GM18511 (cell line): ENCODE results near the gene SPDL1.
A peak's percentile ranks its signal among the peaks of the same experiment; 100 is the strongest.

Experiments
- ATAC-seq: cut with Tn5 transposase; IDR thresholded peaks from one replicate; pipeline ENCODE4 v1.9.1; 2021; ENCODE audit warnings: mild to moderate bottlenecking, moderate library complexity; ENCODE audit not compliant: unreplicated experiment

Gene SPDL1, protein sequence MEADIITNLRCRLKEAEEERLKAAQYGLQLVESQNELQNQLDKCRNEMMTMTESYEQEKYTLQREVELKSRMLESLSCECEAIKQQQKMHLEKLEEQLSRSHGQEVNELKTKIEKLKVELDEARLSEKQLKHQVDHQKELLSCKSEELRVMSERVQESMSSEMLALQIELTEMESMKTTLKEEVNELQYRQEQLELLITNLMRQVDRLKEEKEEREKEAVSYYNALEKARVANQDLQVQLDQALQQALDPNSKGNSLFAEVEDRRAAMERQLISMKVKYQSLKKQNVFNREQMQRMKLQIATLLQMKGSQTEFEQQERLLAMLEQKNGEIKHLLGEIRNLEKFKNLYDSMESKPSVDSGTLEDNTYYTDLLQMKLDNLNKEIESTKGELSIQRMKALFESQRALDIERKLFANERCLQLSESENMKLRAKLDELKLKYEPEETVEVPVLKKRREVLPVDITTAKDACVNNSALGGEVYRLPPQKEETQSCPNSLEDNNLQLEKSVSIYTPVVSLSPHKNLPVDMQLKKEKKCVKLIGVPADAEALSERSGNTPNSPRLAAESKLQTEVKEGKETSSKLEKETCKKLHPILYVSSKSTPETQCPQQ

DNA sequence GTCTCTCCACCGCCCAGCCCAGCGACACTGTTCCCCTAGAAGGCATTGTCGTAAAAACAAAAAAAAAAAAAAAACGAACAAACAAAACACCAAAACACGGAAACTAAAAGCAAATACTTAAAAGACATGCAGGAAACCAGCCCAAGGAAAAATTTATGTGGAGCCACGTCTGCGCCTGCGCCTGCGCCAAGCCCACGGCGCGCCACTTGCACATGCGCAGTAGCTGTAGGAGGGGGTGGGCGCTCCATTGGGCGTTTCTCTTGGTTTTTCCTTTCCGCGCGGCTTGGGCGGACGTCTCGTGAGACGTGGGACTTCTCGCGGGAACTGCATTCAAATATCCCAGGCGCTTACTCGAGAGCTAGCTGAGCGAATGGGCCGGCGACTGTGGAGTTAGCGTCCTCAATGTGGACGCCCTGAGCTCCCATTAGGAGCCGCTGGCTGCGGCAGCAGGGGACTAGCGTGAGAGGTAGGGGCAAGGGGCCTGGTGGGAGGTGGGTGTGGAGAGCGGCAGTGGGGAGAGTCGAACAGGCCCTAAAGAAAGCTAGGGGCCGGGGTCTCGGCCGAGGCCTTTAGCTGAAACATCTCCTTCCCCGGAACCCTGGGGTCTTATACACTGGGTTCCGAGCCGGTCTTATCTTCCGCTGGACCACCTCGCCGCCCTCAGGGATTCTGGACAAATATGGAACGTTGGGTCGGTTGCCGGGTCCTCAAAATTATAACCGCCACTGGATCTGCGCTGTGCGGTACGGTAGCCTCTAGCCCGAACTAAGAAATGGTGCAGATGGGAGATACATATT is at the start of gene SPDL1:
Gene SPDL1, plus strand, starts transcription at position 350 of the 797 bp plus-strand sequence. CDS start 4,644 bp downstream, outside the sequence.
- peak; percentile 92 for ATAC-seq

DNA sequence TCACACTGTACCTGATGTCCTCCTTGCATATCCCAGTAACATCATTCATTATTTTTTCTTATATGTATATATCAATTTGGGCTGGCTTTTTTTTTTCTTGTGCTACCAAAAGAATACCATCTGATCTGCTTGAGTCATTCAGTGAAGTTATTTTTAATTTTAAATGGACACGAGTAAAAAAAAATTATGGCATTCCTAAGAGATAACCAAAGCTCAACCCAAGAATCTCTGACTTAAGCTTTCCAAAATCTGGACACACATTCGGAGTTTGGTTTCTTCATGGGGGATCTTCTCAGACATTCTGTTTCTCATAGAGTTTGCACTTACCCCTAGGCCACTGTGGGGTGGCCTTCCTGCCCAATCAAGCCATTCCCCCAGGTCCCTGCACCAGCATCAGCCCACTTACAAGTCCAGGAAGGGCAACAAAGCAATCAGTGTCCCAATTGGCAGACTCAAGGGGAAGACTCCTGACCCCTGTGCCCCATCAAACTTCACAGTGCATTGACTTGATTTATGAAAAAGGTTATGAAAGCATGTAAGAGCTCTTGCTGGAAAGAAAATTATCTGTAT is 49.2 kb upstream of the SPDL1 start:
- no peak for ATAC-seq

DNA sequence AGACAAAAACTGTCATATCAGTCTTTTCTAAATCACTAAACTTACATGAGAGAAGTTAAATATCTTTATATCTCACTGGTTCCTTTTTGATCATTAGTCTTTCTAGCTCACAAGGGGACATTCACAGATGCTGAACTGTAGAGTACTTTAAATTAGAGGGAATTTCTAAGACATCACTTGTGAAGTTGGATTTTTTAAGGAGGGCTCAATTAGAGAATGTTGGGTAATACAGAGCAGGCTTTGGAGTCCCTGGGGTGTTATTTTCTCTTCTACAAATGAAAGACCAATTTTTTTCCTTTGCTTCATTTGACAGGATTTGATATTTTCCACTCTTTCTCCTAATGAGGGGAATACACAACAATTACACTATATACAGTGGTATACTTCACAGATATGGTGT is 48.6 kb upstream of the SPDL1 start:
- no peak for ATAC-seq

DNA sequence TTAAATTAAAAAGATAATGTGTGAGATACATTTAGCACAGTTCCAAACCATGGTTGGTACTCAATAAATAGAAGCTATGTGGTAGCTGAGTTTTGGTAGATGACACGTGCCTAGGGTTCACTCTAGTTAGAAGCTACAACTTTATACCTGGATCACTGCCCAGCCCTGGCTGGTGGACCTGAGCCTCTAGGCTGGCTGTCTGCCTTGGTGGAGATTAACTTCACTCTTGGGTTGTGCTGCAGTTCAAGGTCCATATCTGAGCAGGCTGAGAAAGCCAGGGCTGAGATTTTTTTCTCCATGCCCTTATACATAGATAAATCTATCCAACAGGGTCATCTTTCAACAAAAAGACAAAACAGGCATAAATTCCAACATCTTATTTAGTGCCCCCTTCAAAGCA is 44.6 kb upstream of the SPDL1 start:
- ATAC-seq = no peak

DNA sequence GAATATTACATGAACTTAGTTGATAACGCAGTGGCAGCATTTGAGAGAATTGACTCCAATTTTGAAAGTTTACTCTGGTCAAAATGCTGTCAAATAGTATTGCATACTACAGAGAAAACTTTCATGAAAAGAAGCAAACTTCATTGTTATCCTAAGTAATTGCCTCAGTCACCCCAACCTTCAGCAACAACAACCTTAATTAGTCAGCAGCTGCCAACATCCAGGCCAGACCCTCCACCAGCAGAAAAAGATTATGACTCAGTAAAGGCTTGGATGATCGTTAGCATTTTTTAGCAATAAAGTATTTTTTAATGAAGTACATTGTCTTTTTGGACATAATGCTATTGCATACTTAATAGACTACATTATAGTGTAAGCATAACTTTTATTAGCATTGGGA is 40.8 kb upstream of the SPDL1 start:
- no peak for ATAC-seq

DNA sequence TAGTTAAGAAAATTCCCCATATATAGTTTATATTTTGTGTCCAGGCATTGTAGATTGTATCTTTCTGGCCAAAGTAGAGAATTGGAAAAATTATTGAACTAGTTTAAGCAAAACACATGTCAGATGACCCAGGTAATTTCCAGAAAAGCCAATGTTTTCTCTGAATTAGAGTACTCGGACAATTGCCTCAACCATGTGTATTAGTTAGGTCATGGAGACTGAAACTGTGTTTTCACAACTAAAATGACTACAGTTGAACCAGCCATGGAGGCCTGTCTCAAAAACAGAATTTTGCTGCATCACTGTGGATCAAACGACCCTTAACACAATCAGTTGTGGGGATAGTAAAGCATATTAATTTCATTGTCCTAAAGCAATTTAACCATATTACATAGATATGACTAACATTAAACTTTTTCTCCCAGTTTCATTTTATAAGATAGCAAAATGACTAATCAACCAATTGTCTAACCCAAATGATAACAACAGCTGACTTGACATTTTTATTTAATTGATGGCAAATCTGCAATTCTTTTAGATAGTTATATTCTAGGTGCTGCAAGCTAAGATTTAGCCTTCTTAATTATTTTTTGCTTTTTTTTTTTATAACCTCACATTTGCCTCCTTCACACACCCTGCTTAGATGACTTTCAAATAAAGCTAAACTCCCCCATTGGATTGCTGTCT is 39.2 kb upstream of the SPDL1 start:
- no peak for ATAC-seq

DNA sequence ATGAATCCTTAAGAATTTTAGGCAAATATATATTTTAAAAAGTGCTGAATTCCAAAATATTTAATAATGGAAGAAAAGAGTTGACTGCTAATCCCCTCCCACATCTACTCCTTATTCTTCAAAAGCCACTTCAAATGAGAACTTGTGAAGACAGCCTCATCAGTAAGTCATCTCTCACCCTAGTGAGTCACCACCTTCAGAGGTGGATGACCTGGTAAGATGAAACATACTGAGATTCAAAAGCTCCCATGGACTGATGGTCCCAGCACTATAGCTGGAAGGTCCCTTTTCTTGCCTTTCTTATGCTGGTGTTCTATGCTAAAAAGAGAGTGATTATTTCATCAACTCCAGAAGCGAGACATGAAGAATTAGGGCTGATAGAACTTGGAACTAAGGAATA is 37.8 kb upstream of the SPDL1 start:
- no peak for ATAC-seq

DNA sequence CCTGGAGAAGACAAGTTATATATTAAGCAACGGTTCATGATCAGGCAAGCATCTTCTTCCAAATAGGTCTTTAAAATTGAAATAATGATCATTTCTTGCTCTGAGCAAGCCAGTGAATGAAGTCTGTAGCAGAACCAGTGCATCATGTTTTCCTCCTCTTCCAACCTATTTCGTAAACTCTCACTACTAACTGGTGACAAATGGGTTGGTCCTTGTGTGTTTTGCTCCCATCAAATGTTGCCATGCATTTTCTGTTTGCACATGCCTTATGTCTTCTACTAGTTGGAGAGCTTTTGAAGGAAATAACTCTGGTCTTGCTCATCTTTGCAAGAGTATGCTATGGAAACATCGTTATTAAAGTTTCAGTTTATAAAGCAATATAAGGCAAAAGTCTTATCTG is 37.2 kb upstream of the SPDL1 start:
- ATAC-seq = no peak

DNA sequence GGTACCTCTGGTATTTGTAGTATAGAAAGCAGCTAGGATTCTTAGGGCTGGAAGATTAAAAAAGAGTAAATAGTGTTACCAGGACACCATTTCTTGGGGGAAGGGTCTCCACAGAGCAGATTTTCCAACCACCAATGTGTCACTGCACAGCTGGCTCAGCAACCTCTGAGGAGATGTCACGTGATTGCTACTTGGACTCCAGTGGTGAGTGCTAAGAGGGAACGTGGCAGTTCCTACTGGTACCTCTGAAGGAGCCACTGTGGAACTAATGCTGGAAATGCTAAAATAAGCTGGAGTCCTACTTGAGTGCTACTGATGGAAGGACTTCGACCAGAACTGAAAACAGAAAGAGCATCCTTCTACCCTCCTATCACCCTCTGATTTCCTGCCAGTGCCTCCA is 36.1 kb upstream of the SPDL1 start:
- ATAC-seq = no peak

DNA sequence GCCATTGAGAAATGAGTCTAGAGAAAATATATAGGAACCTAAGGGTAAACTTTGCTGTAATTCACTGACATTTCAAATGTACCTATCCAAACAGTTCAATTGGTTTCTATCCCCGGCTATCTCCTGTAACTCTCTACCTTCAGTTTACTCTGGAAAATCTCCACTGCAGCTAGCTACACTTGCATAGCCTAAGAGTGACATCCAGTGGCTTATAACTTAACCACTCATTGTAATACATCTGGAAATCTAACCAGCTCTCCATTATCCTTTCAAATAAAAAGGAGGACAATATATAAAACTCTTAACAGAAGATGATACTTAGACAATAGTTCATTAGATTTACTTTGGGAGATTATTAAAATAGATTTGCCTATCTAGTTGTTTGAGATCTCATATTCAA is 35.3 kb upstream of the SPDL1 start:
- ATAC-seq = no peak

DNA sequence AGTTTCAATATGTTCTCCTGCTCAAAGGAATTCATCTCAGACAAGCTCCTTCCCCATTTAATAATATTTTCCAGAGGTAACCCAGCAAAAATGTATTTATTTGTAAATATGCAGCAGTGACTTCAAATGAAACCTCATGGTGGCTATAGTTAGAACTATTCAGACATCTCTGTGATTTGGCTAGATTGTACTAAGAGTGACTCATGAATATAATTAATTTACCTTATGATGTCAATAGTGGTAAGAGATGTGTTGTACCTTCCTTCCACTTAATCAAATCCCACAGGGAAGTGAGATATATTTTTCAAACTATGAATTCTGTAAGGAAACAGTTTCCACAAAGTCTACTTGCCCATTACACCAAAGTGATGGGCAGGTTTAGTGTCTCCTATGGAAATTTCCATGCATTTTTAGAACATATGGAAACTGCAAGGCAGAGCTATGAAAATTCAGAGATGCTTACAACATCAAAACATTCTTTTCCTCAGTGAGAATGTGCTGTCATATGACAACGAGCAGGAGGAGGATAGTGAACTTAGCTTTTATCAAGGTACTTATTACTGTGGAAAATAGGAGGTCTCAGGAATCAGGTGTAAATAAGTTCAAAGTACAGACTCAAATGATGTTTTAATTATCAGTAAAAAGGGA is 34.0 kb upstream of the SPDL1 start:
- ATAC-seq = no peak

DNA sequence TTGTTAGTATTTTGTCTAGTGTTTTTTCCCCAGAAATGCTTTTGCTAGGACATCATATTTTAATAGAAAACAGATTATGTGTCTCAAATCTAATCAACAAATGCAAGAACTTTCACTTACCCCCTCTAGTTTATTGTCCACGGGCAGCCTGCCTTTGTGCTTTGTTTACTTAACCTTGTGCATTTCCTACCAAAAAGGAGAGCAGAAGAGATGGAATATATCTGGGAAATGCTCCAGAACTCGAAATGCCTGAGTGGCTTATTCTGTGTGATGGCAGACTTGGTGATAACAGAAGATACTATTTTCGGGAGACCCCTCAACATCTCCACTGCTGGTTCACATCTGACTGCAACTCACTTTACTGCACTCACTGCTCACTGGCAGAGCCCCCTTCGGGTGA is 33.3 kb upstream of the SPDL1 start:
- no peak for ATAC-seq

DNA sequence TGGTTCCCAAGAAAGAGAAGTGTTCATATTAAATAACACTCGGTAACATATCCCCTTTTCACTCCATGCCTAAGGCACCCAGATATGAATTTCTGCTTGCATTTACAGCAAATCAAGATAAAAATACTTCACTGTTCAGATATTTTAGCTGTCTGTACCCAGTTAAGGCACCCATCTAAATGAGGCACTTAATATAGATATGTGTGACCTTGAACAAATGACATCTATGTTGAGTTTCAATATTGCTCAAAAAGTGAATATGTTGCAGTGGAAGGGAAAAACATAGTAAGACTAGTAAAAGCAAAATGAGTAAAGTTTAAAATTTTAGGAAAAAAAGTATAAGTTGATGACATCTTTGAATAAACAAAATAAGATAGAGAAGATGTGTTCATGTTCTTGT is 32.4 kb upstream of the SPDL1 start:
- no peak for ATAC-seq

DNA sequence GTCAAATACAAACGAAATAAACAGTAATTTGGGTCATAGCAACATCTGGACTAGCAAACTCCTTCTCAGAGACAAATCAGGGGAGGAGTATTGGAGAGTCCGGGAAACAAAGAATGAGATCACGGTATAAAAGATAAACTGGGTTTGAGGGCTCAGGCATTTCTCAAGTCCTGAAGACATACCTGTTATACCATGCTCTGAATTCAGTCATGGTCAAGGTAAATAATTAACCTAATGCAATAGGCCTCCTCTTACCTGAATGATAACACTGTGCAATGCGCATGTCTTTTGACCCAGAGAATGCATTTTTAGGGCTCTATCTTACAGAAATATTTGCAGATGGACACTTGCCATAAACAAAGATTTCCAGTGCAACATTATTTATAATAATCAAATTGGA is 31.9 kb upstream of the SPDL1 start:
- no peak for ATAC-seq

DNA sequence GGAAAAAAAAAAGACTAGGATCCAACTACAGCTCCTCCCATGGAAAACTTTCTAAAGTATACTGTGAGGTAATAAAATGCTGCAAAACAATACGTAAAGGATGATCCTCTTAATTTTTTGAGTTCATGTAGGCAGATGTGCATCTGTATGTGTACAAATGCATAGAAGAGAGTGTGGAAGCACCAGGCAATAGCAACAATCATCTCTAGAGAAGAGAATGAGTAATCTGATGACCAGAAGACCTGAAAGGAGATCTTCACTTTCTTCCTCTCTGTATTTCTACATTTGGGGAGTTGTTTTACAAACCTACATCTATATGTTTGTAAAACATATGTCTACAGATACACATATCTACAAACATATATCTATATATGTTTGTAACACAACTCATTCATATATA is 29.3 kb upstream of the SPDL1 start:
- ATAC-seq = no peak

DNA sequence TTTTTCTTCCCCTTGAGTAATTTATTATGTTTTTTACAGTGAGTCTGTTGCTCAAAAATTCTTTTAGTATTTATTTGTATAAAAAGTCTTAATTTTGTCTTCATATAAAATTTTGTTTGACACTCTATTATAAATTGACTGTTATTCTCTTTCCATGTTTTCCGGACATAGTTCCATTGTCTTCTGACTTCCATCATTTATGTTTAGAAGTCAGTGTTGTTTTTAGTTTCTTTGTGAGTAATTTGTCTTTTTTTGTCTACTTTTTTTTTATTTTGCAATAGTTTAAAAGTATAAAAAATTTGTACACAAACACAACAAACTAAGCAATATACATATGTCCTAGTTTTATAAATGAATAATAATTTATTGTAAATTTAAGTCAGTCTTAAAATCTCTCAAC is 25.7 kb upstream of the SPDL1 start:
- ATAC-seq = no peak

DNA sequence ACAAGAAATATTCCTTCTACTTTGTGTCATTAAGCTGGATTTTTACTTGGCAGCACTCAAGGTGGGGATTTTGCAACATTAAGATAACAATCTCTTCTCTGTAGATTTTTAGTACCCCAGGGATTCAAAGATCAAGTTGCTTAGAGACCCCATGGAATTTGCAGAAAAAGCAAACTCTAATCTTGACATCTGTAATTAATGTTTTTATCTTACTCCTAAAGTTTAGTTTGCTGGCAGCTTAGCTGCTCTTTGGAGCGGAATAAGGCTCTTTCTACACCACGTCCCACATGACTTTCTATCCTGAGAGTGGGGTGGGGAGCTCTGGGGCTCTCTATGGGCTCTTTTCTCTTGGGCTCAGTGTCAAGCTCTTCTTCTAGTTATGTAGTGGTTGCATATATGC is 21.7 kb upstream of the SPDL1 start:
- no peak for ATAC-seq

DNA sequence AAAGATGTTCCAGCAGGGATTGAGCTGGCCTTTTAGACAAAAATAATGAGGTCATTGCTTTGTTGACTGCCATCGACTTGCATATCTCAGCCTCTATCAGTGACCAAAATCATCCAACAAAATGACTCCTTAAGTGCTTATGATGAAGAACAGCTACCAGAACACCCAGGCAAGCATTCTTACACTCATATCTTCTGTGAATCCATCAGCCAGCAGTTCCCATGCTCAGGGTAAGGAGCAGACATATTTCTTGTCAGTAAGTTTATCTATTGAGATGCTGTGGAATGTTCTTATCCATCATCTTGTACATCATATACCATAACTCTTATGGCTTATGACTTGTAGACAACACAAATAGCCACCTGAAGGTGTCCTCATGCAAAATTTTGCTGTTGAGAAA is 20.2 kb upstream of the SPDL1 start:
- ATAC-seq = no peak

DNA sequence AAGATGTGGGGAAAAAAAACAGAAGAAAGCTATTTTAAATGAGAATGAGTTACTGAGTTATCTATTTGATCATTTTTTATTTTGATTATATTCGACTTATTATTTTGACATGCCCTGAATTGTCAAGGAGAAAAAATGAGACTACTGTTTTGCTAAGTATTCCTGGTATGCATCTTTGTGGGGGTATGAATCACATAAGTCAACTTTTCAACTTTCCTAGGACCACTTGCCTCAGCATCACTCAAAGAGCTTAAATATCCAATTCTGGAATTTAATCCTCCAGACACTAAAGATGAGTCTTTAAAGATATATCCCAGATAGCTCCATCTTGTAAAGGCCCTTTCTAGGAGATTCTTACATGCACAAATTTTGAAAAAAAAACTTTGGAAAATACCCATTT is 17.4 kb upstream of the SPDL1 start:
- ATAC-seq = no peak

DNA sequence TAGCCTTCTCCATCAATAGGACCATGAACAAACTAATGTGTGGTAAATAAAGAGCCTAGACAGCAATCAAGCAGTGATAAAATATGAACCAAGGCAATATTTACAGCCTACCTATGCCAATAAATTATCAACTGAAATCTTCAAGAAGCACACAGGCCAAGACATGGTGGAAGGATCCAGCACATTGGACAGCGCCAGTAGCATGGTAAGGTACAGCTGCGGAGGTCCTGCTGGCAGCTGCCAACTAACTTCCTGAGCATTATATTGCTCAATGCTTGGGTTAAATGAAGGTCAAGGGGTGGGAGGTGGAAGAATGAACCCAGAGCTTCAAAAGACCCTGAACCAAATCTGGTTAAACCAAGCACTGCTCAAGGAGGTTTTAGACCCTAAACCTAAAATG is 16.5 kb upstream of the SPDL1 start:
- ATAC-seq = no peak

DNA sequence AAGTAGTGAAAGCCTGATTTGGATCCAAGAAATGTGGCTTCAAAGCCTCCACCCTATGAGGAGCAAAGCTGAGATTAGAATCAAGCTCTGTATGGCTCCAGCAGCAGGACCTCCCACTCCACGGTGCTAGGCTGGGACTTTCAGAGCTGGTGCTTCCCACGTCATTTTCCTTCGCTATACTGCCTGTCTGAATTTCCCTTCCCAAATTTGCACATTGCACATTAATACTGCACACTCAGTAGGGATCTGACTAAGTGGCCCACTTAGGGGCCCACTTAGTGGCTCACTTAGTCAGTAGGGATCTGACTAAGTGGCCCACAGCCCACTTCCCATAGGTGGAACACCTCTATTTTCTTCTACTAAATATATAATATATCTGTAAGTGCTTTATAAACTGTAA is 14.1 kb upstream of the SPDL1 start:
- no peak for ATAC-seq
